NCI-H2227 treated with DMSO at 0.1 percent for 48 hours (cell line): ENCODE results near the gene ELFN1.

Experiments
- DNase-seq: peaks from one replicate; lab custom pipeline; 2025; lab: John Stamatoyannopoulos, UW

The ELFN1 gene

DNA sequence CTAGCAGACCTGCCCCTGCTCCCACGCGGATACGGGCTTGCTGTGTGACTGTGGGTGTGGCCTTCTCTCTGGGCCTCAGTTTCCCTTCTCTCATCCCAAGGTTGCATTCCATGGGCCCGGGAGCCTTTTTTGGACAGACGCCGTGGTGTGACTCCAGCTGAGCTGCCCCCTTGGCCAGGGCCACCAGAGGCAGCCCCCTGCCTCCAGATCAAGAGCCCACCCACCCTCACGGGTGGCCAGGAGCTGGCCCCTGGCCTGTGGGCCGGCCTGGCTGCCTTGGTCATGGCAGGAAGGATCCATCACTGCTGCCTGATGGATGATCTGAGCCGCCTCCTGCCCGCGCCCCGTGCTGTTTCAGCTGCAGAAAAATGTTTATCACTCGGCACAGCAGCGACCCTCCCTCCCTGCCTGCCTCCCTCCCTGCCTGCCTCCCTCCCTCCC, 27.8 kb upstream of the ELFN1 start:
- no peak for DNase-seq

DNA sequence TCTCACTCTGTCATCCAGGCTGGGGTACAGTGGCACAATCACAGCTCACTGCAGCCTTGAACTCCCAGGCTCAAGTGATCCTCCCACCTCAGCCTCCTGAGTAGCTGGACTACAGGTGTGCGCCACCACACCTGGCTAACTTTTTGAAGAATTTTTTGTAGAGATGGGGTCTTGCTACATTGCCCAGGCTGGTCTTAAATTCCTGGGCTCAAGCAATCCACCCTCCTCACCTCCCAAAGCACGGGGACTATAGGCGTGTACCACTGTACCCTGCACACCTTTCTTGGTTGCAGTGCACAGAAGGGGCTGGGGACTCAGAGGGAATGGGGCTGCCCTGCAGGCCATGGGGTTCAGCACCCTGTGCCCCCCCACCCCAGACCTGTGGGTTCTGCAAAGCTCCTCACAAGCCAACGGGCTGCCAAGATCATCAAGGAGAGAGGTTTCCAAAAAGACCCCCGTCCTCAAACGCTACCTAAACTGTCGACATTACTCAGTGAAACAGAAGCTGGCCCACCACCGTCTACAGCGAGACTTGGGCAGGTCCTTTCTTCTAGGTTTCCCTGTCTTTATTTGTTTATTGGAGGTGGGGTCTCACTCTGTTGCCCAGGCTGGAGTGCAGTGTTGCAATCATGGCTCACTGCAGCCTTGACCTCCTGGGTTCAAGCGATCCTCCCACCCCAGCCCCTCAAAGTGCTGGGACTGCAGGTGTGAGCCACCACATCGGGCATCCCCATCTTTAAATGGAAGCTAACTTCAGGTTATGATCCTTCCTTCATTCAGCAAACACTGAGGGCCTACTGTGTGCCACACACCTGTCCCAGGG, 26.6 kb upstream of the ELFN1 start:
- no peak for DNase-seq

DNA sequence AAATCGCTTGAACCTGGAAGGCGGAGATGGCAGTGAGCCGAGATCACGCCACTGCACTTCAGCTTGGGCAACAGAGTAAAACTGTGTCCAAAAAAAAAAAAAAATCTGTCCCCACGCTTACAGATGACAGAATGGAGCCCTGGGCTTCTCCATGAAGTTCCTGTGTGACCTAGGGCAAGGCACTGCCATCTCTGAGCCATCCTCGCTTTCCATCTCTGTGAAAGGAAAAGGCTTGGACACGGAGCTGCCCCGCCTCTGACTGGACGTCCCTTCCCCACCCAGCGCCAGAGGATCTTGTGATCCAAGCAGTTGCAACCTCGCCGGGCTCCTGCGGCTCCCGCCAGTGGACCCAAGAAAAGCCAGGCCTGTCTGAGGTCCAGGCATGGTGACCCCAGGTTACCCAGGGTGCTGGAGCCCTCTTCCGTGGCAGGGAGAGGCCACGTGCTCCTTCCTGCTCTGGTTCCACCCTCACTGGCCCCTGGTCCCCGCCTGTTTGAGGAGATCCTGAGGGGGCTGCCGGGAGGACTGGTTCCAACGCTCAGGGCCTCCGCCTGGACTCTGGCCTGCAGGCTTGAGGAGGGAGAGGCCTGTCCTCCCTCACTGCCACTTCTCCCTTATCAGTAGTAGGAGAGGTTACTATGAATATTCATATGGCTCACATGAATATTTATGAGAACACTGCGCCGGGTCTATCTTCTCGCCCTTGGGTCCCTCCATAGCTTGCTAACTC, 25.6 kb upstream of the ELFN1 start:
- DNase-seq = no peak

- DNase-seq = no peak
Observed at GRCh38 chr7:1645071-1645409, 25.0 kb upstream of the ELFN1 start.

- no peak for DNase-seq
Observed at GRCh38 chr7:1645476-1645875, 24.6 kb upstream of the ELFN1 start.

GRCh38 chr7:1646391-1646790, 23.7 kb upstream of the ELFN1 start:
- no peak for DNase-seq

DNA sequence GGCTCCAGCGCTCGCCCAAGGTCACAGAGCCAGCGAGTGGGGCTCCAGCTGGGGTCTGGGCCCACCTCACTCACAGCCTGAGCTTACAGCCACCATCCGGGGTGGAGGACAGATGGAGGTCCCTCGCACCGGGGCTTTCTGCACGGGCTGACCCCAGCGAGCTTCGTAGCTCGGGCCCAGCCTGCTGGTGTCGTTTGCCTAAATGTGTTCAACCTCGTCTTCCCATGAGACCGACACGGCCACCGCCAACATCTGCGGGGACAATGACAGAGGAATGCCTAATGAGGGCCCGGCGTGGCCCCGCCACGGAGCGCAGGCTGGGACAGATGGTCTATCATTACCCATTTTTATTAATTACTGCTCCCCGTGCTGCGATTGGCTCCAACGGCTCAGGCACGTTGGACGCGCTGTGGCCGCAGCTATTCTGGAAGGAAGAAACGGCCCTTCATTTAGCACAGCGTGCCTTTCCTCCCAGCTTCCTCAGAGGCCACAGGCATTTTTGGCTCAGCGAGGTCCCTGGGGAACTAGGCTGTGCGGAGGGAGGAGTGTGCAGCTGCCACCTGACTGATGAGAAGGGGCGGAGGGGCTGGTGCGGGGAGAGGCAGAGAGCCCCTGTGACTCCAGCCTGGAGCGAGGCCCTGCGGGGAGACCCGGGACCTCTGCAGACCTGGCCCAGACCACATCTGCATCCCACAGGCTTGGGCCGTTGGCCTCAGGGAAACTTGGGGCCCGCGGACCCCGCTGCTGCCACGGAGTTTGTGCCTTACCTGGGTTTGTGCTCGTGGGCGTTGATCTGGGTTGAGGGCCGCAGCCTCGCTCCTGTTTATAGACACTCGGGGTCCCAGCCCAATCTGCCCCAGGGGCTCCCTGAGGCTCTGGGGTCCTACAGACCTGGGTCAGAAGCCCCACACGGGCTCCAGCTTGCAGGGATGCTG, 22.9 kb upstream of the ELFN1 start:
- no peak for DNase-seq

DNA sequence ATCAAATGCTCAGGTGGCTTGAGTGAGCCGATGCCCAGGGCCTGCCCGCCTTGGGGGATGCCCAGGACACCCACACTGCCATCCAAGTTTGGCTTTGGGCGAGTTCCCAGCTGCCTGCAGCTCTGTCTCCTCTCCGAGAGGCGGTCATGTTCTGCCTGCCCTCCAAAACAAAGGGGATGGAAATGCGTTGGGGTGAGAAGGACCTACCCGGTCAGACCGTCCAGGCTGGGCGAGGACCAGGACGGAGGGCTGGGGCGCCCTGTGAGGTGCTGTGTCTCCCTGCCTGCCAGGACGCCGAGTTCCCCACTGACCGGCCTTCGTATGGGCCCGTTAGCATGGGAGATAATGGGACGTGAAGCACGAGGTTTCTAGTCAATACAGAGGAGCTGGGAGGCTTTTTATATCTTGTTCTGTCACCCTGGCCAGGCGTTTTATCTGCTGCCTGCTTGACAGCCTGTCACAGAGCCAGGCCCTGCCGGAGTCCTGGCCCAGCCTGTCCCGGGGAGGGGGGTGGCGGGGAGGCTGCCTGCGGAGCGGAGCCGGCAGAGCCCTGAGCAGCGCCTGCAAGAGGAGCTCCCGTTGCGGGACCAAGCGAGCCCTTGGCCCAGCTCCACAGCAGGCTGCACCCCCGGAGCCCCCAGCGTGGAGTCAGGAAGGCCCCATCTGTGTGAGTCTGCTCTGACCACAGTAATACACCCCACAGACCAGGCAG, 22.0 kb upstream of the ELFN1 start:
- no peak for DNase-seq

- DNase-seq = no peak
Observed at GRCh38 chr7:1649751-1650326, 20.2 kb upstream of the ELFN1 start.

DNA sequence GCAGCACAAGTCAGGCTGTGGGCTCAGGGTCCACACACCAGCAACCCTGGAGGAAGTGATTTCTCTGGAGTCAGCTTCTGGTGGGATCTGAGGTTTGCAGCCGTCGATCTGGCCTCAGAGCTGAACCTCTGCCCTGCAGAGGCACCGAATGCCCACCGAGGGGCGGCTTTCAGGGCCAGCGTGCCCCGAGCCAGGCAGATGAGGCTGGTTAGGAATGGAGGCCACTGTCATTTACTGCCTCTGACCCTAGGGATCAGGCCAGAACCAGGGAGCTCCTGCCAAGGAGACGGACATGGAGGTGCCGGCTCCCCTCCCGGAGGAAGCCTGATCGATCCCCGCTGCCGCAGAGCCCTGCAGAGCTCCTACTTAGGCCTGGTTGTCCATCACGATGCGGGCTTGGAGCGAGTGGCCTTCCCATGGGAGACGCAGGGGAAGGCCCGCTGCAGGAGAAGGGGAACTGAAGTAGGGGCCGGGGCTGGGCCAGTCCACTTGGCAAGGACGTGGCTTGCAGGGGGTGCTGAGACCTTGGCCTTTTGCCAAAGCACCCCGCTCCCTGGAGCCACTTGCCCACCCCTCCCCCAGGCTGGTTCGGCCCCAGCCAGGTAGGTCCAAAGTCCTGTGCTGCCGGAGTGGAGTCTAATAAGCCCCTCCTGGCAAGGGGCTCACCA, 19.6 kb upstream of the ELFN1 start:
- no peak for DNase-seq

DNA sequence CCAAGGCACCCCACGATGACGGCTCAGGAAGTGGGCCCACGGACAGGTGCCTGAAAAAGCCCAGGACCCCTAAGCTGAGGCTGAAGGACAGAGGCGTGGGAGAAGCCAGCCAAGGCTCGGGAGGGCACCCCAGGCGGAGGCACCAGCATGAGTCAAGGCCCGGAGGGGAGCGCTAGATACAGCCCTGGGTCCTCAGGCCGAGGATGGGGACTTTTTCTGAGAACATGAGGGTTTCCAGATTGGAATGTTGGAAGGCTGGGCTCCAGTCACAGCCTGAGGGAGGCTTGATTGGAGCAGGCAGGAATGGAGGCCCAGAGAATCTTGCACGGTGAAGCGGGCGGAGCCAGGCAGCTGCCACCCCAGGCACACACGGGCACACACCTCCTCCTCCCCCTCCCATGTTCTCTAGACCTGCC, 19.0 kb upstream of the ELFN1 start:
- no peak for DNase-seq

DNA sequence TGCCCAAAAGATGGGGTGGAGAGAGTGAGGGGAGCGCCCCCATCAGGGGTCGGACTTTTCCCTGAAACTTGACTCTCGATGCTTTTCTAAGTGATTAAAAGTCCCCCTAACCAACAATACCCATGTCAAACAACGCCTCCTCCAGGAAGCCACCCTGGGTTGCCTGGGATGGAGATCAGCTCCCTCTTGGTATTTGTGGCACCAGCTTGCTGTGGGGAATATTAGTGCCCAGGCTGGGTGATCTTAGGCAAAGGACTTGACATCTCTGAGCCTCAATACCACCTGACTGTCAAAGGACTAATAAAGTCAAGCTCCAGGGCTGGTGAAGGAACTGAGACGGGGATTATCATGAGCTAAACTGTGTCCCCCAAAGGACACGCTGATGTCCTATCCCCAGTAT, 18.2 kb upstream of the ELFN1 start:
- DNase-seq = no peak

- DNase-seq = no peak
Observed at GRCh38 chr7:1653500-1653899, 16.6 kb upstream of the ELFN1 start.

DNA sequence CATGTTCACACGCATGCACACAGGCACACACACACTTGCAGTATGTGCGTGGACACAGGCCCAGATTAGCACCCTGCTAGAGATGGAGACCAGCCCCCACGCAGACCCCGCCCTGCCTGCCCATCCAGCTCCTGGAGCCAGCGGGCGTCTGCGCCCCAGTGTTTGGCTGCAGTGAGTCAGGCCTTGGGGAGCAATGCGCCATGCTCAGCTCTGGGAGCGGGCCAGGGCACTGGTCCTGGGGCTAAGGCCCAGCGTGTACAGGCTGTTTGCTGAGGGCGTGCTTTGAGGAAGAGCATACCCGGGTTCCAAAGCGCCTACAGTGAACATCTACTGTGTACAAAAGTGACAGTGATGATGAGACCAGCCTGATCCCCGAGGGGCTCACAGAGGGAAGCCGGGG, 16.0 kb upstream of the ELFN1 start:
- no peak for DNase-seq

DNA sequence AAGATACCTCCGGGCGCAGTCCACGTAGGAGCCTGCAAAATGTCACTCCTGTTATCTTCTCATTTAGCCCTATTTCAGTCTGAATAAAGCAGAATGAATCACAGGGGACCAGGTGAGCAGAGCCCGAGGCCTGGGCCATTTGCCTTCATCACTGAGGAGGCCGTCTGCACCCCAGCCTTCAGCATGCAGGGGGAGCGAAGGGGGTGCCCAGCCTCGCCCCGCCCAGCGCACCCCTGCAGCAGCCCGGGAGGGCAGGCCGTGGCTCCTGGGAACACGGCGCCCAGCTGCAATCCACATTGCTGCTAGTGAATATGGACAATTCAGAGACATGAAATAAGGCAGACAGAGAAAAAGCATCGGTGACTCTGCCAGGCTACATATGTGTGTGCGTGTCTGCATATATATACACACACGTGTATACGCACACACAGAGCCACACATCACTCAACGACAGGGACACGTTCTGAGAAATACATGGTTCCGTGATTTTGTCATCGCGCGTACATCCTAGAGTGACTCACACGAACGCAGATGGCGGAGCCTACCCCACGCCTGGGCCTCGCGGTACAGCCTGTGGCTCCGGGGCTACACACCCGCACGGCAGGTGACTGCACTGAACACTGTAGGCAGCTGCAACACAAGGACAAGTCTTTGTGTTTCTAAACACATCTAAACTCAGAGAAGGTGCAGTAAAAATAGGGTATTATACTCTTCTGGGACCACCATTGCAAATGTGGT, 15.2 kb upstream of the ELFN1 start:
- no peak for DNase-seq

GRCh38 chr7:1659696-1660095, 10.4 kb upstream of the ELFN1 start:
- no peak for DNase-seq

GRCh38 chr7:1661461-1661860, 8.6 kb upstream of the ELFN1 start:
- no peak for DNase-seq

GRCh38 chr7:1662101-1662500, 8.0 kb upstream of the ELFN1 start:
- no peak for DNase-seq

- DNase-seq = no peak
Observed at GRCh38 chr7:1662767-1663166, 7.3 kb upstream of the ELFN1 start.

- no peak for DNase-seq
Observed at GRCh38 chr7:1663223-1663622, 6.9 kb upstream of the ELFN1 start.
